ENCODE results near the gene EVPLL. TPM values are rescaled to one million over a fixed set of nuclear protein-coding genes. Genes with fewer than 3 reads are reported as not detected.
"Not testable (repeated sequence)": the region's sequence is repeated elsewhere in the genome, so short reads cannot be mapped to it uniquely, and the experiment has no call there.

EVPLL gene
- total and polyA plus RNA-seq, 2 experiments from 2014 or later, result 0.18 to 0.42 TPM

DNA sequence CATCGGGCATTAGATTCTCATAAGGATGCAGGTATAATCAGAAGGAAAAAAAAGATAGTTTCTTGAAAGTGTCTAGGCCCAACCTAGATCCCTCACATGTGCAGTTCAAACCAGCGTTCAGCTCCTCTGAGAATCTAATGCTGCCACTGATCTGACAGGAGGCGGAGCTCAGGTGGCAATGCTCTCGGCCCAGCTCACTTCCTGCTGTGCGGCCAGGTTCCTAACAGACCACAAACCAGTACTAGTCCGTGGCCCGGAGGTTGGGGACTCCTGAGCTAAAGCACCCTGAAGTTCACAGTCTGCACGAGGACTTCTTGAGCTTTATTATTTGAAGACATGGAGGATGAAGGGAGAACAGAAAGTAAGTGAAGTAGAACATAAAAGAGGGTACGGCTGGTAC, 45.7 kb upstream of the EVPLL start:
- Histone ChIP-seq H3K79me2 (replicated peaks; ENCODE audit: insufficient read depth) (no peaks in the 10 kb centered on the region), H4K20me1 (replicated peaks; ENCODE audit: insufficient read depth) (peaks cover 5% of the 10 kb centered on the region), H3F3A (replicated peaks; ENCODE audit: low read depth) (no peaks in the 10 kb centered on the region; the same call in 1 of the 2 replicates), H2AFZ (no peak overlapping the region), H3K27ac (ENCODE audit: low read depth) (no peak overlapping the region), H3K27me3 (ENCODE audit: insufficient read depth) (no peaks in the 10 kb centered on the region), H3K4me1 (ENCODE audit: insufficient read depth) (no peaks in the 10 kb centered on the region), H3K4me3 (no peak overlapping the region), H3K4me2 (no peak overlapping the region), H3K9me2 (ENCODE audit: insufficient read depth) (no peaks in the 10 kb centered on the region), H3K36me3 (ENCODE audit: insufficient read depth) (peaks cover 16% of the 10 kb centered on the region)
- ATAC-seq (no peak), DNase-seq (ENCODE audit: low spot score) (no peak)
- TF ChIP-seq EZH2 (IDR thresholded peaks at IDR 0.05; ENCODE audit: low read depth, unreplicated experiment) (no peak), POLR2AphosphoS5 (IDR thresholded peaks at IDR 0.05; ENCODE audit: low read depth) (no peak), JUNB (IDR thresholded peaks at IDR 0.05; ENCODE audit: unreplicated experiment) (no peak), ZNF114 (CRISPR knock-in tag; IDR thresholded peaks at IDR 0.05) (no peak), NANOG (IDR thresholded peaks at IDR 0.05; ENCODE audit: borderline replicate concordance) (no peak), CREB1 (CRISPR knock-in tag; IDR thresholded peaks at IDR 0.05; ENCODE audit: low read depth) (no peak), REST (IDR thresholded peaks at IDR 0.05; ENCODE audit: unreplicated experiment) (no peak), ZNF331 (CRISPR knock-in tag; IDR thresholded peaks at IDR 0.05; ENCODE audit: low read depth) (no peak), EZH2phosphoT487 (IDR thresholded peaks at IDR 0.05; ENCODE audit: unreplicated experiment) (no peak), STAT1 (IDR thresholded peaks at IDR 0.05; ENCODE audit: unreplicated experiment) (no peak)
- TF ChIP-seq, protein P1, sequence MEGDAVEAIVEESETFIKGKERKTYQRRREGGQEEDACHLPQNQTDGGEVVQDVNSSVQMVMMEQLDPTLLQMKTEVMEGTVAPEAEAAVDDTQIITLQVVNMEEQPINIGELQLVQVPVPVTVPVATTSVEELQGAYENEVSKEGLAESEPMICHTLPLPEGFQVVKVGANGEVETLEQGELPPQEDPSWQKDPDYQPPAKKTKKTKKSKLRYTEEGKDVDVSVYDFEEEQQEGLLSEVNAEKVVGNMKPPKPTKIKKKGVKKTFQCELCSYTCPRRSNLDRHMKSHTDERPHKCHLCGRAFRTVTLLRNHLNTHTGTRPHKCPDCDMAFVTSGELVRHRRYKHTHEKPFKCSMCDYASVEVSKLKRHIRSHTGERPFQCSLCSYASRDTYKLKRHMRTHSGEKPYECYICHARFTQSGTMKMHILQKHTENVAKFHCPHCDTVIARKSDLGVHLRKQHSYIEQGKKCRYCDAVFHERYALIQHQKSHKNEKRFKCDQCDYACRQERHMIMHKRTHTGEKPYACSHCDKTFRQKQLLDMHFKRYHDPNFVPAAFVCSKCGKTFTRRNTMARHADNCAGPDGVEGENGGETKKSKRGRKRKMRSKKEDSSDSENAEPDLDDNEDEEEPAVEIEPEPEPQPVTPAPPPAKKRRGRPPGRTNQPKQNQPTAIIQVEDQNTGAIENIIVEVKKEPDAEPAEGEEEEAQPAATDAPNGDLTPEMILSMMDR (conservative IDR thresholded peaks at IDR 0.05; ENCODE audit: low read depth in 2 of 2), result no peak
- no peak overlapping the region for H3K27ac Mint-ChIP-seq
- H3K4me1 Mint-ChIP-seq, result no peaks in the 10 kb centered on the region
- H3K4me3 Mint-ChIP-seq, result no peak overlapping the region; the same call in 2 of the 3 replicates
- H3K36me3 Mint-ChIP-seq (ENCODE audit: low read depth), result peaks cover 73% of the 10 kb centered on the region
- H3K27me3 Mint-ChIP-seq (ENCODE audit: insufficient read depth, low read depth, poor library complexity), result peaks cover 6% of the 10 kb centered on the region
- peaks cover 12% of the 10 kb centered on the region for H3K9me3 Mint-ChIP-seq

- H3F3A ChIP-seq (replicated peaks; ENCODE audit: low read depth), result no peaks in the 10 kb centered on the region
- H3K27me3 ChIP-seq (ENCODE audit: insufficient read depth), result no peaks in the 10 kb centered on the region
- peaks cover 5% of the 10 kb centered on the region for H4K20me1 ChIP-seq (replicated peaks; ENCODE audit: insufficient read depth)
- H3K9me3 Mint-ChIP-seq, result peaks cover 18% of the 10 kb centered on the region
- DNase-seq (ENCODE audit: low spot score) (no peak), ATAC-seq (no peak)
- H3K79me2 ChIP-seq (replicated peaks; ENCODE audit: insufficient read depth), result no peaks in the 10 kb centered on the region
- H3K27ac Mint-ChIP-seq, result no peak overlapping the region
- H3K36me3 Mint-ChIP-seq (ENCODE audit: low read depth), result peaks cover 84% of the 10 kb centered on the region
- H3K4me3 Mint-ChIP-seq, result no peak overlapping the region
- H3K4me2 ChIP-seq, result no peak overlapping the region
- no peak overlapping the region for H2AFZ ChIP-seq
- no peaks in the 10 kb centered on the region for H3K4me1 Mint-ChIP-seq
- H3K27me3 Mint-ChIP-seq (ENCODE audit: insufficient read depth, low read depth, poor library complexity), result peaks cover 6% of the 10 kb centered on the region
- H3K4me3 ChIP-seq, result no peak overlapping the region
- H3K9me2 ChIP-seq (ENCODE audit: insufficient read depth), result no peaks in the 10 kb centered on the region
- no peaks in the 10 kb centered on the region for H3K4me1 ChIP-seq (ENCODE audit: insufficient read depth)
- no peak overlapping the region for H3K27ac ChIP-seq (ENCODE audit: low read depth)
- H3K36me3 ChIP-seq (ENCODE audit: insufficient read depth), result peaks cover 19% of the 10 kb centered on the region
- TF ChIP-seq STAT1 (IDR thresholded peaks at IDR 0.05; ENCODE audit: unreplicated experiment), result no peak
- no peak for TF ChIP-seq EZH2phosphoT487 (IDR thresholded peaks at IDR 0.05; ENCODE audit: unreplicated experiment)
Observed at GRCh38 chr17:18332909-18333489, 44.6 kb upstream of the EVPLL start.

DNA sequence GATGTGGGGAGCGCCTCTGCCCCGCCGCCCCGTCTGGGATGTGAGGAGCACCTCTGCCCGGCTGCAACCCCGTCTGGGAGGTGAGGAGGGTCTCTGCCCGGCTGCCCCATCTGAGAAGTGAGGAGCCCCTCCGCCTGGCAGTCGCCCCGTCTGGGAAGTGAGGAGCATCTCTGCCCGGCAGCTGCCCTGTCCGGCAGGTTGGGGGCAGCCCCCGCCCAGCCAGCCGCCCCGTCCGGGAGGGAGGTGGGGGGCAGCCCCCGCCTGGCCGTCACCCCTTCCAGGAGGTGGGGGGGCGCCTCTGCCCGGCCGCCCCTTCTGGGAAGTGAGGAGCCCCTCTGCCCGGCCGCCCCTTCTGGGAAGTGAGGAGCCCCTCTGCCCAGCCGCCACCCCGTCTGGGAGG, 39.4 kb upstream of the EVPLL start:
- not testable (repeated sequence) for H3K27ac ChIP-seq (ENCODE audit: low read depth); H3K79me2 ChIP-seq (replicated peaks; ENCODE audit: insufficient read depth); H3K9me2 ChIP-seq (ENCODE audit: insufficient read depth); H2AFZ ChIP-seq; H3K27ac Mint-ChIP-seq; H3K4me1 ChIP-seq (ENCODE audit: insufficient read depth); H3K27me3 Mint-ChIP-seq (ENCODE audit: insufficient read depth, low read depth, poor library complexity); H4K20me1 ChIP-seq (replicated peaks; ENCODE audit: insufficient read depth); H3K27me3 ChIP-seq (ENCODE audit: insufficient read depth); H3F3A ChIP-seq (replicated peaks; ENCODE audit: low read depth); ATAC-seq; DNase-seq (ENCODE audit: low spot score); H3K4me2 ChIP-seq; H3K4me3 ChIP-seq; H3K4me3 Mint-ChIP-seq; H3K4me1 Mint-ChIP-seq
- H3K36me3 Mint-ChIP-seq (ENCODE audit: low read depth), result peaks cover 88% of the 10 kb centered on the region
- H3K36me3 ChIP-seq (ENCODE audit: insufficient read depth), result peaks cover 58% of the 10 kb centered on the region
- peaks cover 28% of the 10 kb centered on the region for H3K9me3 Mint-ChIP-seq

All from GM23338 (cell line).